ENCODE data around the gene MYOD1. TPM values are rescaled to one million over a fixed set of nuclear protein-coding genes. Genes with fewer than 3 reads are reported as not detected.

The MYOD1 gene
- total RNA-seq, 1 experiment from 2014 or later = not detected

GRCh38 chr11:17699147-17700114, 19.9 kb upstream of the MYOD1 start:
- H3K9ac ChIP-seq (ENCODE audit: low read length) = no peak overlapping the region
- H3K4me3 ChIP-seq (ENCODE audit: low read length) = no peak overlapping the region
- H3K4me2 ChIP-seq (ENCODE audit: low read length) = no peak overlapping the region
- no peaks in the 10 kb centered on the region for H3F3A ChIP-seq (ENCODE audit: low read length, unreplicated experiment)
- no peaks in the 10 kb centered on the region for H3K4me1 ChIP-seq (ENCODE audit: insufficient read depth, low read length)
- H2AFZ ChIP-seq (ENCODE audit: low read length) = no peak overlapping the region
- H3K9me3 ChIP-seq (ENCODE audit: low read length) = no peaks in the 10 kb centered on the region
- no peaks in the 10 kb centered on the region for H3K9me2 ChIP-seq (replicated peaks; ENCODE audit: low read length)
- ChIA-PET POLR2A (ENCODE audit: unreplicated experiment) (no interaction called here), CTCF (no interaction called here)
- no TSS peak for BruUV-seq (replicated peaks)
- intact Hi-C loops (cut with micrococcal nuclease) = no loop called here
- no peaks in the 10 kb centered on the region for H3K79me2 ChIP-seq (ENCODE audit: low read length)
- peaks cover 16% of the 10 kb centered on the region for H3K27me3 ChIP-seq (ENCODE audit: low read length)
- H3K27ac ChIP-seq (ENCODE audit: low read length) = no peak overlapping the region
- peak; percentile 2 for DNase-seq
- no peaks in the 10 kb centered on the region for H3K36me3 ChIP-seq (ENCODE audit: low read depth, low read length)
- ATAC-seq = no peak
- TF ChIP-seq EZH2phosphoT487 (IDR thresholded peaks at IDR 0.05; ENCODE audit: borderline replicate concordance, low read length) = no peak
- TF ChIP-seq, protein P1, sequence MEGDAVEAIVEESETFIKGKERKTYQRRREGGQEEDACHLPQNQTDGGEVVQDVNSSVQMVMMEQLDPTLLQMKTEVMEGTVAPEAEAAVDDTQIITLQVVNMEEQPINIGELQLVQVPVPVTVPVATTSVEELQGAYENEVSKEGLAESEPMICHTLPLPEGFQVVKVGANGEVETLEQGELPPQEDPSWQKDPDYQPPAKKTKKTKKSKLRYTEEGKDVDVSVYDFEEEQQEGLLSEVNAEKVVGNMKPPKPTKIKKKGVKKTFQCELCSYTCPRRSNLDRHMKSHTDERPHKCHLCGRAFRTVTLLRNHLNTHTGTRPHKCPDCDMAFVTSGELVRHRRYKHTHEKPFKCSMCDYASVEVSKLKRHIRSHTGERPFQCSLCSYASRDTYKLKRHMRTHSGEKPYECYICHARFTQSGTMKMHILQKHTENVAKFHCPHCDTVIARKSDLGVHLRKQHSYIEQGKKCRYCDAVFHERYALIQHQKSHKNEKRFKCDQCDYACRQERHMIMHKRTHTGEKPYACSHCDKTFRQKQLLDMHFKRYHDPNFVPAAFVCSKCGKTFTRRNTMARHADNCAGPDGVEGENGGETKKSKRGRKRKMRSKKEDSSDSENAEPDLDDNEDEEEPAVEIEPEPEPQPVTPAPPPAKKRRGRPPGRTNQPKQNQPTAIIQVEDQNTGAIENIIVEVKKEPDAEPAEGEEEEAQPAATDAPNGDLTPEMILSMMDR (conservative IDR thresholded peaks at IDR 0.05; ENCODE audit: low read depth, low read length) = no peak
- TF ChIP-seq EZH2 (IDR thresholded peaks at IDR 0.05; ENCODE audit: low read length, unreplicated experiment) = no peak
- no peaks in the 10 kb centered on the region for H4K20me1 ChIP-seq (ENCODE audit: low read length)

- Histone ChIP-seq H3K4me3 (ENCODE audit: low read length) (no peak overlapping the region), H3F3A (ENCODE audit: low read length, unreplicated experiment) (no peaks in the 10 kb centered on the region), H3K9me2 (replicated peaks; ENCODE audit: low read length) (no peaks in the 10 kb centered on the region), H3K79me2 (ENCODE audit: low read length) (no peaks in the 10 kb centered on the region), H3K4me1 (ENCODE audit: insufficient read depth, low read length) (no peaks in the 10 kb centered on the region), H3K9ac (ENCODE audit: low read length) (no peak overlapping the region), H3K27me3 (ENCODE audit: low read length) (0 out of 2 replicates have a peak, but pooled peaks cover 4% of the 10 kb centered on the region), H2AFZ (ENCODE audit: low read length) (no peak overlapping the region), H3K27ac (ENCODE audit: low read length) (no peak overlapping the region), H3K4me2 (ENCODE audit: low read length) (no peak overlapping the region), H3K9me3 (ENCODE audit: low read length) (no peaks in the 10 kb centered on the region), H3K36me3 (ENCODE audit: low read depth, low read length) (no peaks in the 10 kb centered on the region), H4K20me1 (ENCODE audit: low read length) (no peaks in the 10 kb centered on the region)
- CTCF ChIA-PET = no interaction called here
- no peak for ATAC-seq
- POLR2A ChIA-PET (ENCODE audit: unreplicated experiment) = no interaction called here
- no peak for DNase-seq
- intact Hi-C loops (cut with micrococcal nuclease) = no loop called here
- BruUV-seq (replicated peaks) = no TSS peak
- TF ChIP-seq, protein P1 (conservative IDR thresholded peaks at IDR 0.05; ENCODE audit: low read depth, low read length) = no peak
- TF ChIP-seq EZH2phosphoT487 (IDR thresholded peaks at IDR 0.05; ENCODE audit: borderline replicate concordance, low read length) (no peak), EZH2 (IDR thresholded peaks at IDR 0.05; ENCODE audit: low read length, unreplicated experiment) (no peak)
These were observed 18.4 kb upstream of the MYOD1 start for GRCh38 chr11:17700991-17701390.

GRCh38 chr11:17702876-17703275, 16.5 kb upstream of the MYOD1 start:
- no TSS peak for BruUV-seq (replicated peaks)
- Histone ChIP-seq H3K4me2 (ENCODE audit: low read length) (no peak overlapping the region), H3K79me2 (ENCODE audit: low read length) (no peaks in the 10 kb centered on the region), H3K9ac (ENCODE audit: low read length) (no peak overlapping the region), H3K4me3 (ENCODE audit: low read length) (no peak overlapping the region), H4K20me1 (ENCODE audit: low read length) (no peaks in the 10 kb centered on the region), H3F3A (ENCODE audit: low read length, unreplicated experiment) (no peaks in the 10 kb centered on the region), H3K27me3 (ENCODE audit: low read length) (no peaks in the 10 kb centered on the region), H2AFZ (ENCODE audit: low read length) (no peak overlapping the region), H3K27ac (ENCODE audit: low read length) (no peak overlapping the region), H3K4me1 (ENCODE audit: insufficient read depth, low read length) (no peaks in the 10 kb centered on the region), H3K36me3 (ENCODE audit: low read depth, low read length) (no peaks in the 10 kb centered on the region), H3K9me3 (ENCODE audit: low read length) (no peaks in the 10 kb centered on the region), H3K9me2 (replicated peaks; ENCODE audit: low read length) (no peaks in the 10 kb centered on the region)
- ChIA-PET POLR2A (ENCODE audit: unreplicated experiment) (no interaction called here), CTCF (no interaction called here)
- intact Hi-C loops (cut with micrococcal nuclease) = no loop called here
- TF ChIP-seq EZH2phosphoT487 (IDR thresholded peaks at IDR 0.05; ENCODE audit: borderline replicate concordance, low read length) (no peak), EZH2 (IDR thresholded peaks at IDR 0.05; ENCODE audit: low read length, unreplicated experiment) (no peak)
- TF ChIP-seq, protein P1 (conservative IDR thresholded peaks at IDR 0.05; ENCODE audit: low read depth, low read length) = no peak
- ATAC-seq (no peak), DNase-seq (no peak)

Measured in PC-3 (cell line).